DND-41 (cell line): ENCODE measurements around the gene SNX17.

ENCODE experiments used
- EZH2 ChIP-seq: IDR thresholded peaks from 3 replicates; pipeline ENCODE4 v1.6.1; 2012; ENCODE audit warnings: borderline replicate concordance, low read depth, mild to moderate bottlenecking, moderate library complexity, low read length, inconsistent platforms; ENCODE audit not compliant: severe bottlenecking
- TF ChIP-seq, protein P1 (sequence below): IDR thresholded peaks from 2 replicates; pipeline ENCODE4 v1.5.1; 2012; ENCODE audit warnings: borderline replicate concordance, low read length, moderate library complexity, mild to moderate bottlenecking; ENCODE audit not compliant: poor library complexity, severe bottlenecking; ENCODE audit errors: extremely low read depth

DNA sequence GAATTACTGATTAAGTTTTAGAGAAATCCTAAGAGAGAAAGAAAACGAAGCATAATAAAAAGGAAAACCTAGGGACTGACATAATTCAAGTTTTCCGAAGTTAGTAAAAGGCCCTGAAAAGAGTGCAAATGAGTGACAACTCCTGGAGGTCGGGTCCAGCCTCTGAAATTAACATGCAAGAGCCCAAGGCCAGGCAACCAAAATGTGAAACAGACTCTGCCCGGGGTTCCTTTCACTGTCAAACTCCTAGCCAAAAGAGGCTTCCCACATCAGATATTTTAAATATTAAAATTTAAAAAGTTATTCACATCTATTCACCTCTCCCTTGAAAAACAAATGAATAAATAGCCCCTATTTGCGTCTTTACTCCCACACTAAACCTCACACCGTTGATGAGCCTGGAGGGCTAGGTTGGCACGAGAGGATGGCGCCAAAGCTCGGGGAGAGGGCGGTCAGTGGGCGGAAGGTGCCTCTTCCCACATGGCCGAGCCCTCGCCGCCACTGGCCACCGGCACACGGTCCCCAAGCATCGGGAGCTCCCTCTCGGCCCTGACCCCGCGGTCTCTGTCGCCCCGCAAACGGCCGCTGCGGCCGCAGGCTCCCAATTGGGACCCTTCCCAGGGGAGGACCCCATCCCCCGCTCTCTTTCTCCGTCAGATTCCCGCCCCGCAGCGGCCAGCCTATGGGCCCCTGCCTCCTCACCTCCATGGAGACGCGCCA, 38.3 kb downstream of the SNX17 start:
- TF ChIP-seq, protein P1, sequence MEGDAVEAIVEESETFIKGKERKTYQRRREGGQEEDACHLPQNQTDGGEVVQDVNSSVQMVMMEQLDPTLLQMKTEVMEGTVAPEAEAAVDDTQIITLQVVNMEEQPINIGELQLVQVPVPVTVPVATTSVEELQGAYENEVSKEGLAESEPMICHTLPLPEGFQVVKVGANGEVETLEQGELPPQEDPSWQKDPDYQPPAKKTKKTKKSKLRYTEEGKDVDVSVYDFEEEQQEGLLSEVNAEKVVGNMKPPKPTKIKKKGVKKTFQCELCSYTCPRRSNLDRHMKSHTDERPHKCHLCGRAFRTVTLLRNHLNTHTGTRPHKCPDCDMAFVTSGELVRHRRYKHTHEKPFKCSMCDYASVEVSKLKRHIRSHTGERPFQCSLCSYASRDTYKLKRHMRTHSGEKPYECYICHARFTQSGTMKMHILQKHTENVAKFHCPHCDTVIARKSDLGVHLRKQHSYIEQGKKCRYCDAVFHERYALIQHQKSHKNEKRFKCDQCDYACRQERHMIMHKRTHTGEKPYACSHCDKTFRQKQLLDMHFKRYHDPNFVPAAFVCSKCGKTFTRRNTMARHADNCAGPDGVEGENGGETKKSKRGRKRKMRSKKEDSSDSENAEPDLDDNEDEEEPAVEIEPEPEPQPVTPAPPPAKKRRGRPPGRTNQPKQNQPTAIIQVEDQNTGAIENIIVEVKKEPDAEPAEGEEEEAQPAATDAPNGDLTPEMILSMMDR: no peak
- no peak for TF ChIP-seq EZH2
